WTC11 (cell line): ENCODE data around the gene LBHD2. TPM values are rescaled to one million over a fixed set of nuclear protein-coding genes. Genes with fewer than 3 reads are reported as not detected.

Source experiments
- ATAC-seq: fragments of 200-7000 bp; cut with Tn5 transposase; 2 replicates; pipeline ENCODE4 v1.10.0; 2021; ENCODE audit warnings: mild to moderate bottlenecking, moderate library complexity
- CTCF ChIA-PET: fragments of 300-600 bp; sonication (Branson Sonifier 250); formaldehyde crosslinking; loops from one replicate; lab custom pipeline; 2021; ENCODE audit warnings: antibody characterized with exemption; lab: Charles Lee
- POLR2A ChIA-PET: fragments of 350-600 bp; sonication (Branson Sonifier 250); formaldehyde crosslinking; loops from one replicate; lab custom pipeline; 2021; ENCODE audit warnings: antibody characterized with exemption; lab: Charles Lee
- DNase-seq: peaks from one replicate; pipeline ENCODE4 v3.0.0; 2021; ENCODE audit warnings: low spot score
- H3K27ac Mint-ChIP-seq: 2 replicates; pipeline ENCODE4 v1.8.0; 2021; ENCODE audit warnings: mixed read lengths
- H3K27me3 Mint-ChIP-seq: 2 replicates; pipeline ENCODE4 v1.8.0; 2021; ENCODE audit warnings: low read depth, mild to moderate bottlenecking, moderate library complexity, mixed read lengths
- H3K36me3 Mint-ChIP-seq: 2 replicates; pipeline ENCODE4 v1.8.0; 2021; ENCODE audit warnings: mixed read lengths
- H3K4me1 Mint-ChIP-seq: 2 replicates; pipeline ENCODE4 v1.8.0; 2022; ENCODE audit warnings: mixed read lengths
- H3K4me3 Mint-ChIP-seq: 2 replicates; pipeline ENCODE4 v1.8.0; 2021; ENCODE audit warnings: mild to moderate bottlenecking, moderate library complexity, mixed read lengths
- H3K9me3 Mint-ChIP-seq: 2 replicates; pipeline ENCODE4 v1.8.0; 2021; ENCODE audit warnings: mixed read lengths
- FOXK1 ChIP-seq: sonication (generic); formaldehyde crosslinking; IDR thresholded peaks from 2 replicates; pipeline ENCODE4 v1.8.0; 2022; ENCODE audit warnings: mild to moderate bottlenecking, moderate library complexity, missing genetic modification reagents
- GRHL2 ChIP-seq: fragments of 250-450 bp; sonication (Bioruptor Pico); IDR thresholded peaks from 2 replicates; pipeline ENCODE4 v1.8.0; 2022; ENCODE audit warnings: mild to moderate bottlenecking, moderate library complexity; ENCODE audit not compliant: insufficient replicate concordance, severe bottlenecking
- OVOL2 ChIP-seq: fragments of 250-450 bp; sonication (Bioruptor Pico); IDR thresholded peaks from 2 replicates; pipeline ENCODE4 v1.9.0; 2021; ENCODE audit warnings: mild to moderate bottlenecking, borderline replicate concordance
- PRDM15 ChIP-seq: sonication (generic); formaldehyde crosslinking; IDR thresholded peaks from 2 replicates; pipeline ENCODE4 v1.8.0; 2022; ENCODE audit warnings: missing genetic modification reagents
- SP1 ChIP-seq: sonication (generic); formaldehyde crosslinking; conservative IDR thresholded peaks from 2 replicates; pipeline ENCODE4 v1.8.1; 2022; ENCODE audit warnings: missing genetic modification reagents
- TEAD4 ChIP-seq: sonication (generic); formaldehyde crosslinking; IDR thresholded peaks from 2 replicates; pipeline ENCODE4 v1.8.0; 2022; ENCODE audit warnings: mild to moderate bottlenecking, missing genetic modification reagents
- ZNF121 ChIP-seq: sonication (generic); formaldehyde crosslinking; IDR thresholded peaks from 2 replicates; pipeline ENCODE4 v1.8.0; 2023; ENCODE audit warnings: missing genetic modification reagents
- ZNF396 ChIP-seq: fragments of 250-450 bp; sonication (Bioruptor Pico); IDR thresholded peaks from 2 replicates; pipeline ENCODE4 v1.8.0; 2021; ENCODE audit warnings: mild to moderate bottlenecking, moderate library complexity, borderline replicate concordance
- total RNA-seq: library from RNA; stranded (reverse); gene quantifications from 3 replicates; pipeline ENCODE4 v1.2.3, GENCODE V29; 2021
- TF ChIP-seq, protein P1 (sequence below): fragments of 250-450 bp; sonication (Bioruptor Pico); IDR thresholded peaks from 2 replicates; pipeline ENCODE4 v1.9.0; 2021; ENCODE audit warnings: mild to moderate bottlenecking, borderline replicate concordance
- TF ChIP-seq, protein P2 (sequence below): sonication (generic); formaldehyde crosslinking; IDR thresholded peaks from 2 replicates; pipeline ENCODE4 v1.8.1; 2023; ENCODE audit warnings: mild to moderate bottlenecking, moderate library complexity, missing genetic modification reagents
- TF ChIP-seq, protein P3 (sequence below): sonication (generic); formaldehyde crosslinking; IDR thresholded peaks from 2 replicates; pipeline ENCODE4 v1.8.0; 2023; ENCODE audit warnings: missing genetic modification reagents, mild to moderate bottlenecking, borderline replicate concordance

Gene LBHD2
- total RNA-seq, 1 experiment from 2014 or later = not detected

DNA sequence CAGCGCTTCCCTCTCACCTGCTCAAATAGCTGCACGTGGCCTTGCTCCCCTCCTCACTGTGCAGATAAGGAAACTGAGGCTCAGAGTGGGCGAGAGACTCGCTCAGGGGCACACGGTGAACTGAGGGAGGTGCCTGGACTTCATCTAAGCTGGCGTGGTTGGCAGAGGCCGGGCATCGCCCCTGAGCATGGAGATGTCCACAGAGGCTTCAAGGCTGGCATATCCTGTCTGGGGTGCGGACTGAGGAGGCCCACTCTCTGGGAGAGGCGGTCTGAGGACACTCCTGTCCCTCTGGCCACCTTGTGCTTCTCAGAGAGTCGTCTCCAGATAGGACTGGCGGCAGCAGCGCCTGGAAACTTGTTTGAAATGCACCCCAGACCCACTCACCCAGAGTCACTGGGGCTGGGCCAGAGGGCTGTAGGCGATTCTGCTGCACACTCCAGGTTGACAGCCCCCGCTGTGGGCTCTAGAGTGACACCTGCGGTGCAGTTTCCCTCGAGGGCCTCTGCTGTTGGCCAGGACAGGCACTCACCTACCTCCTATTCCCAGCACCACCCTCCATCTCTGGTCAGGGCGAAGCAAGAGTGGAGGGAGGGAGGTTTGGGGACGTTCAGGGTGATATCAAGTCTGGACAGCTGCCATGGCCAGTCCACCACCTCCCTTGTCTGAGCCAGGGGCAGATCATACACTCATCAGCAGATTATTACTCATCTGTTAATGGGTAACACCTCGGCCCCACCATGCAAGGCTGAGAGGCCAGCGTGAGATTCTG is 11.2 kb upstream of the LBHD2 start:
- TF ChIP-seq OVOL2 (CRISPR knock-in tag) (no peak), TEAD4 (no peak), SP1 (CRISPR knock-in tag) (no peak), PRDM15 (CRISPR knock-in tag) (no peak), ZNF121 (CRISPR knock-in tag) (no peak), GRHL2 (no peak), FOXK1 (CRISPR knock-in tag) (no peak)
- TF ChIP-seq, protein P1, sequence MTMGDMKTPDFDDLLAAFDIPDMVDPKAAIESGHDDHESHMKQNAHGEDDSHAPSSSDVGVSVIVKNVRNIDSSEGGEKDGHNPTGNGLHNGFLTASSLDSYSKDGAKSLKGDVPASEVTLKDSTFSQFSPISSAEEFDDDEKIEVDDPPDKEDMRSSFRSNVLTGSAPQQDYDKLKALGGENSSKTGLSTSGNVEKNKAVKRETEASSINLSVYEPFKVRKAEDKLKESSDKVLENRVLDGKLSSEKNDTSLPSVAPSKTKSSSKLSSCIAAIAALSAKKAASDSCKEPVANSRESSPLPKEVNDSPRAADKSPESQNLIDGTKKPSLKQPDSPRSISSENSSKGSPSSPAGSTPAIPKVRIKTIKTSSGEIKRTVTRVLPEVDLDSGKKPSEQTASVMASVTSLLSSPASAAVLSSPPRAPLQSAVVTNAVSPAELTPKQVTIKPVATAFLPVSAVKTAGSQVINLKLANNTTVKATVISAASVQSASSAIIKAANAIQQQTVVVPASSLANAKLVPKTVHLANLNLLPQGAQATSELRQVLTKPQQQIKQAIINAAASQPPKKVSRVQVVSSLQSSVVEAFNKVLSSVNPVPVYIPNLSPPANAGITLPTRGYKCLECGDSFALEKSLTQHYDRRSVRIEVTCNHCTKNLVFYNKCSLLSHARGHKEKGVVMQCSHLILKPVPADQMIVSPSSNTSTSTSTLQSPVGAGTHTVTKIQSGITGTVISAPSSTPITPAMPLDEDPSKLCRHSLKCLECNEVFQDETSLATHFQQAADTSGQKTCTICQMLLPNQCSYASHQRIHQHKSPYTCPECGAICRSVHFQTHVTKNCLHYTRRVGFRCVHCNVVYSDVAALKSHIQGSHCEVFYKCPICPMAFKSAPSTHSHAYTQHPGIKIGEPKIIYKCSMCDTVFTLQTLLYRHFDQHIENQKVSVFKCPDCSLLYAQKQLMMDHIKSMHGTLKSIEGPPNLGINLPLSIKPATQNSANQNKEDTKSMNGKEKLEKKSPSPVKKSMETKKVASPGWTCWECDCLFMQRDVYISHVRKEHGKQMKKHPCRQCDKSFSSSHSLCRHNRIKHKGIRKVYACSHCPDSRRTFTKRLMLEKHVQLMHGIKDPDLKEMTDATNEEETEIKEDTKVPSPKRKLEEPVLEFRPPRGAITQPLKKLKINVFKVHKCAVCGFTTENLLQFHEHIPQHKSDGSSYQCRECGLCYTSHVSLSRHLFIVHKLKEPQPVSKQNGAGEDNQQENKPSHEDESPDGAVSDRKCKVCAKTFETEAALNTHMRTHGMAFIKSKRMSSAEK (CRISPR knock-in tag) = no peak
- TF ChIP-seq, protein P2, sequence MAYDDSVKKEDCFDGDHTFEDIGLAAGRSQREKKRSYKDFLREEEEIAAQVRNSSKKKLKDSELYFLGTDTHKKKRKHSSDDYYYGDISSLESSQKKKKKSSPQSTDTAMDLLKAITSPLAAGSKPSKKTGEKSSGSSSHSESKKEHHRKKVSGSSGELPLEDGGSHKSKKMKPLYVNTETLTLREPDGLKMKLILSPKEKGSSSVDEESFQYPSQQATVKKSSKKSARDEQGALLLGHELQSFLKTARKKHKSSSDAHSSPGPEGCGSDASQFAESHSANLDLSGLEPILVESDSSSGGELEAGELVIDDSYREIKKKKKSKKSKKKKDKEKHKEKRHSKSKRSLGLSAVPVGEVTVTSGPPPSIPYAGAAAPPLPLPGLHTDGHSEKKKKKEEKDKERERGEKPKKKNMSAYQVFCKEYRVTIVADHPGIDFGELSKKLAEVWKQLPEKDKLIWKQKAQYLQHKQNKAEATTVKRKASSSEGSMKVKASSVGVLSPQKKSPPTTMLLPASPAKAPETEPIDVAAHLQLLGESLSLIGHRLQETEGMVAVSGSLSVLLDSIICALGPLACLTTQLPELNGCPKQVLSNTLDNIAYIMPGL (CRISPR knock-in tag) = no peak
- ATAC-seq (no peak), DNase-seq (no peak)
- Mint-ChIP-seq H3K4me3 (no peak overlapping the region), H3K9me3 (no peaks in the 10 kb centered on the region), H3K36me3 (no peaks in the 10 kb centered on the region), H3K4me1 (no peaks in the 10 kb centered on the region), H3K27ac (no peak overlapping the region), H3K27me3 (peaks cover 5% of the 10 kb centered on the region)
- ChIA-PET POLR2A (no interaction called here), CTCF (interaction anchor here (0.6 to 7.2 kb wide), 2 partner anchors 25 to 31 kb away, joined by 3 to 74 read pairs; no protein-coding TSS in a partner anchor)

- ATAC-seq = no peak
- H3K4me1 Mint-ChIP-seq = no peaks in the 10 kb centered on the region
- TF ChIP-seq, protein P3, sequence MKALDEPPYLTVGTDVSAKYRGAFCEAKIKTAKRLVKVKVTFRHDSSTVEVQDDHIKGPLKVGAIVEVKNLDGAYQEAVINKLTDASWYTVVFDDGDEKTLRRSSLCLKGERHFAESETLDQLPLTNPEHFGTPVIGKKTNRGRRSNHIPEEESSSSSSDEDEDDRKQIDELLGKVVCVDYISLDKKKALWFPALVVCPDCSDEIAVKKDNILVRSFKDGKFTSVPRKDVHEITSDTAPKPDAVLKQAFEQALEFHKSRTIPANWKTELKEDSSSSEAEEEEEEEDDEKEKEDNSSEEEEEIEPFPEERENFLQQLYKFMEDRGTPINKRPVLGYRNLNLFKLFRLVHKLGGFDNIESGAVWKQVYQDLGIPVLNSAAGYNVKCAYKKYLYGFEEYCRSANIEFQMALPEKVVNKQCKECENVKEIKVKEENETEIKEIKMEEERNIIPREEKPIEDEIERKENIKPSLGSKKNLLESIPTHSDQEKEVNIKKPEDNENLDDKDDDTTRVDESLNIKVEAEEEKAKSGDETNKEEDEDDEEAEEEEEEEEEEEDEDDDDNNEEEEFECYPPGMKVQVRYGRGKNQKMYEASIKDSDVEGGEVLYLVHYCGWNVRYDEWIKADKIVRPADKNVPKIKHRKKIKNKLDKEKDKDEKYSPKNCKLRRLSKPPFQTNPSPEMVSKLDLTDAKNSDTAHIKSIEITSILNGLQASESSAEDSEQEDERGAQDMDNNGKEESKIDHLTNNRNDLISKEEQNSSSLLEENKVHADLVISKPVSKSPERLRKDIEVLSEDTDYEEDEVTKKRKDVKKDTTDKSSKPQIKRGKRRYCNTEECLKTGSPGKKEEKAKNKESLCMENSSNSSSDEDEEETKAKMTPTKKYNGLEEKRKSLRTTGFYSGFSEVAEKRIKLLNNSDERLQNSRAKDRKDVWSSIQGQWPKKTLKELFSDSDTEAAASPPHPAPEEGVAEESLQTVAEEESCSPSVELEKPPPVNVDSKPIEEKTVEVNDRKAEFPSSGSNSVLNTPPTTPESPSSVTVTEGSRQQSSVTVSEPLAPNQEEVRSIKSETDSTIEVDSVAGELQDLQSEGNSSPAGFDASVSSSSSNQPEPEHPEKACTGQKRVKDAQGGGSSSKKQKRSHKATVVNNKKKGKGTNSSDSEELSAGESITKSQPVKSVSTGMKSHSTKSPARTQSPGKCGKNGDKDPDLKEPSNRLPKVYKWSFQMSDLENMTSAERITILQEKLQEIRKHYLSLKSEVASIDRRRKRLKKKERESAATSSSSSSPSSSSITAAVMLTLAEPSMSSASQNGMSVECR = no peak
- TF ChIP-seq ZNF396 (CRISPR knock-in tag) = no peak
Observed at GRCh38 chr14:103073367-103073875, 10.6 kb upstream of the LBHD2 start.

More at GRCh38 chr14:103073367-103073875, 10.6 kb upstream of the LBHD2 start:
- Mint-ChIP-seq H3K27ac (no peak overlapping the region), H3K27me3 (peaks cover 5% of the 10 kb centered on the region), H3K9me3 (no peaks in the 10 kb centered on the region), H3K36me3 (no peaks in the 10 kb centered on the region), H3K4me3 (no peak overlapping the region)
- ChIA-PET CTCF (interaction anchor here (2.0 to 7.2 kb wide), 2 partner anchors 31 to 50 kb away, joined by 5 to 74 read pairs; partner anchors contain the start of gene TNFAIP2), POLR2A (no interaction called here)
- no peak for DNase-seq
